ENCODE measurements around the gene ARG2. TPM values are rescaled to one million over a fixed set of nuclear protein-coding genes. Genes with fewer than 3 reads are reported as not detected.

Gene ARG2
- total RNA-seq, 1 donor from 2014 or later = 0.75 TPM

- intact Hi-C loops (cut with DNase I) = loop anchor here (5.0 kb wide), 1 partner anchor 50 kb away; the partner anchor contains the start of gene ARG2
- peak; percentile 79 for ATAC-seq (ENCODE audit: poor library complexity)
- DNase-seq = no peak
Observed at GRCh38 chr14:67666750-67667449, 47.2 kb downstream of the ARG2 start.

- ATAC-seq (ENCODE audit: poor library complexity) = no peak
- DNase-seq = no peak
- intact Hi-C loops (cut with DNase I) = loop anchor here (5.0 kb wide), 1 partner anchor 51 kb away; the partner anchor contains the start of gene ARG2
Observed at GRCh38 chr14:67668559-67668958, 48.8 kb downstream of the ARG2 start.

- intact Hi-C loops (cut with DNase I) = no loop called here
- ATAC-seq (ENCODE audit: poor library complexity) (no peak), DNase-seq (no peak)
Observed at GRCh38 chr14:67673451-67673850, 53.7 kb downstream of the ARG2 start.

- peak; percentile 88 for ATAC-seq (ENCODE audit: poor library complexity)
- peak; percentile 82 for DNase-seq
- intact Hi-C loops (cut with DNase I) = no loop called here
Observed at GRCh38 chr14:67674139-67674479, 54.4 kb downstream of the ARG2 start.

GRCh38 chr14:67674480-67675218, 54.9 kb downstream of the ARG2 start, which contains the start of gene VTI1B:
VTI1B (minus strand) TSS chr14:67674632; CDS start chr14:67674489, 143 bp downstream.
- intact Hi-C loops (cut with DNase I) = no loop called here
- ATAC-seq (ENCODE audit: poor library complexity) (peak; percentile 98), DNase-seq (peak; percentile 88)

GRCh38 chr14:67675219-67675582, 55.5 kb downstream of the ARG2 start:
- no peak for DNase-seq
- ATAC-seq (ENCODE audit: poor library complexity) = no peak
- intact Hi-C loops (cut with DNase I) = no loop called here

- no peak for DNase-seq
- ATAC-seq (ENCODE audit: poor library complexity) = no peak
- intact Hi-C loops (cut with DNase I) = no loop called here
Observed at GRCh38 chr14:67679006-67679405, 59.3 kb downstream of the ARG2 start.

GRCh38 chr14:67680121-67680602, 60.4 kb downstream of the ARG2 start:
- intact Hi-C loops (cut with DNase I) = no loop called here
- ATAC-seq (ENCODE audit: poor library complexity) (no peak), DNase-seq (no peak)

- ATAC-seq (ENCODE audit: poor library complexity) (no peak), DNase-seq (no peak)
- intact Hi-C loops (cut with DNase I) = no loop called here
Observed at GRCh38 chr14:67680941-67681340, 61.2 kb downstream of the ARG2 start.

- intact Hi-C loops (cut with DNase I) = no loop called here
- ATAC-seq (ENCODE audit: poor library complexity) = no peak
- no peak for DNase-seq
Observed at GRCh38 chr14:67683842-67684241, 64.1 kb downstream of the ARG2 start.

- DNase-seq (no peak), ATAC-seq (ENCODE audit: poor library complexity) (no peak)
- intact Hi-C loops (cut with DNase I) = no loop called here
Observed at GRCh38 chr14:67690011-67690410, 70.3 kb downstream of the ARG2 start.

GRCh38 chr14:67694791-67695393, 75.2 kb downstream of the ARG2 start:
- DNase-seq (peak; percentile 43), ATAC-seq (ENCODE audit: poor library complexity) (peak; percentile 57)
- intact Hi-C loops (cut with DNase I) = no loop called here

- ATAC-seq (ENCODE audit: poor library complexity) (peak; percentile 99), DNase-seq (peak; percentile 89)
- intact Hi-C loops (cut with DNase I) = no loop called here
Observed at GRCh38 chr14:67695394-67695949, 75.8 kb downstream of the ARG2 start, which contains the start of gene RDH11. RDH11 (minus strand) TSS chr14:67695764; CDS start chr14:67695703, 61 bp downstream.

- ATAC-seq (ENCODE audit: poor library complexity) = no peak
- intact Hi-C loops (cut with DNase I) = no loop called here
Observed at GRCh38 chr14:67697006-67697405, 77.3 kb downstream of the ARG2 start.

GRCh38 chr14:67698179-67698578, 78.5 kb downstream of the ARG2 start:
- DNase-seq (no peak), ATAC-seq (ENCODE audit: poor library complexity) (no peak)
- intact Hi-C loops (cut with DNase I) = no loop called here

More at GRCh38 chr14:67697006-67697405, 77.3 kb downstream of the ARG2 start:
- no peak for DNase-seq

Data from Right ventricle myocardium superior (tissue), 1 donor.